ENCODE measurements around the gene AP2A2.

DNA sequence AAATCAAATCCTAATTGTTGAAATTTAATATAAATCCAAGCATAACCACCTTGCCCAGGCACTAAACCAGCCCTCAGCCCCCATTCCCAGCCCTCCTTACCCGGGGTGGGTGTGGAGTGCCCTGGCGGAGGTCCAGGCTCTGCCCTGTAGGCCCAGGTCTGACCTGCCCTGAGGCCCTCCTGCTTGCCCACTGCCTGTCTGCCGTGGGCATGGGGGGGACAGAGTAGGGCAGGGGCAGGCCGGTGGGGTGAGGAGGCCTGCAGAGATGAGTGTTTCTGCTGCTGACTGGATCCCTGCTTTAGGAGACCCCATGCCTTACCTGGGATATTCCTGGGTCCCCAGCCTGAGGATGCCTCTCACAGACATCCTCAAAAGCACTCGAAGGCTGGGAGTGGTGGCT lies 11.5 kb upstream of the AP2A2 start:
- no peak for TF ChIP-seq POLR2A (IDR thresholded peaks at IDR 0.05)
- no peak for TF ChIP-seq POLR2AphosphoS5 (IDR thresholded peaks at IDR 0.05)
- TF ChIP-seq EP300 (IDR thresholded peaks at IDR 0.05; ENCODE audit: low read depth), result no peak
